Activated T-helper 17 cell treated with anti-CD3 and anti-CD28 coated beads, Interleukin-2, amount 50 U/mL, for 72 hours (primary cell): ENCODE results near the gene OR9I1. TPM values are rescaled to one million over a fixed set of nuclear protein-coding genes. Genes with fewer than 3 reads are reported as not detected.

Source experiments
- ATAC-seq: fragments of 150-1000 bp; cut with Tn5 transposase; replicated peaks from 2 replicates; pipeline ENCODE4 v1.10.0; 2021; ENCODE audit warnings: mild to moderate bottlenecking, moderate library complexity
- H3K27ac Mint-ChIP-seq: one replicate; pipeline ENCODE4 v1.8.0; 2022; ENCODE audit warnings: mixed read lengths
- H3K27me3 Mint-ChIP-seq: one replicate; pipeline ENCODE4 v1.8.0; 2022; ENCODE audit warnings: mixed read lengths
- H3K36me3 Mint-ChIP-seq: one replicate; pipeline ENCODE4 v1.8.0; 2022; ENCODE audit warnings: low read depth, mild to moderate bottlenecking, mixed read lengths
- H3K4me1 Mint-ChIP-seq: one replicate; pipeline ENCODE4 v1.8.0; 2022; ENCODE audit warnings: mixed read lengths
- H3K4me3 Mint-ChIP-seq: one replicate; pipeline ENCODE4 v1.8.0; 2022; ENCODE audit warnings: mild to moderate bottlenecking, mixed read lengths
- H3K9me3 Mint-ChIP-seq: one replicate; pipeline ENCODE4 v1.8.0; 2022; ENCODE audit warnings: mixed read lengths
- total RNA-seq, 2 donors: library from RNA; stranded (reverse); gene quantifications; one replicate each; pipeline ENCODE4 v1.2.3, GENCODE V29; 2022

Gene OR9I1
- not detected for total RNA-seq

- Mint-ChIP-seq H3K27ac (no peak within 1 kb of the TSS), H3K4me1 (no peaks in the 10 kb centered on the region), H3K9me3 (no peaks in the 10 kb centered on the region), H3K36me3 (no peaks in the 10 kb centered on the region), H3K27me3 (peaks cover 14% of the 10 kb centered on the region), H3K4me3 (no peak within 1 kb of the TSS)
- no peak for ATAC-seq
Observed at GRCh38 chr11:58125469-58125868, at the start of gene OR9I1. Gene OR9I1 (minus strand): TSS chr11:58125530. CDS start chr11:58119444, 6,086 bp downstream.

- Mint-ChIP-seq H3K4me1 (no peaks in the 10 kb centered on the region), H3K9me3 (peaks cover 3% of the 10 kb centered on the region), H3K4me3 (no peak overlapping the region), H3K27me3 (peaks cover 12% of the 10 kb centered on the region), H3K36me3 (no peaks in the 10 kb centered on the region), H3K27ac (no peak overlapping the region)
- no peak for ATAC-seq
Observed at GRCh38 chr11:58165504-58166106, 40.3 kb upstream of the OR9I1 start.

- H3K36me3 Mint-ChIP-seq = no peaks in the 10 kb centered on the region
- no peak overlapping the region for H3K4me3 Mint-ChIP-seq
- no peaks in the 10 kb centered on the region for H3K4me1 Mint-ChIP-seq
- peaks cover 12% of the 10 kb centered on the region for H3K27me3 Mint-ChIP-seq
- no peak for ATAC-seq
- no peaks in the 10 kb centered on the region for H3K9me3 Mint-ChIP-seq
- no peak overlapping the region for H3K27ac Mint-ChIP-seq
Observed at GRCh38 chr11:58164990-58165389, 39.7 kb upstream of the OR9I1 start.

- no peaks in the 10 kb centered on the region for H3K9me3 Mint-ChIP-seq
- no peak for ATAC-seq
- no peaks in the 10 kb centered on the region for H3K4me1 Mint-ChIP-seq
- no peak overlapping the region for H3K4me3 Mint-ChIP-seq
- peaks cover 12% of the 10 kb centered on the region for H3K27me3 Mint-ChIP-seq
- no peaks in the 10 kb centered on the region for H3K36me3 Mint-ChIP-seq
- H3K27ac Mint-ChIP-seq = no peak overlapping the region
Observed at GRCh38 chr11:58164389-58164788, 39.1 kb upstream of the OR9I1 start.

- no peaks in the 10 kb centered on the region for H3K4me1 Mint-ChIP-seq
- H3K4me3 Mint-ChIP-seq = no peak overlapping the region
- ATAC-seq = no peak
- H3K36me3 Mint-ChIP-seq = no peaks in the 10 kb centered on the region
- no peak overlapping the region for H3K27ac Mint-ChIP-seq
- peaks cover 8% of the 10 kb centered on the region for H3K27me3 Mint-ChIP-seq
- no peaks in the 10 kb centered on the region for H3K9me3 Mint-ChIP-seq
Observed at GRCh38 chr11:58152781-58153180, 27.5 kb upstream of the OR9I1 start.

- H3K27ac Mint-ChIP-seq = no peak overlapping the region
- no peaks in the 10 kb centered on the region for H3K9me3 Mint-ChIP-seq
- H3K36me3 Mint-ChIP-seq = no peaks in the 10 kb centered on the region
- H3K4me1 Mint-ChIP-seq = no peaks in the 10 kb centered on the region
- no peak for ATAC-seq
- H3K4me3 Mint-ChIP-seq = no peak overlapping the region
- peaks cover 19% of the 10 kb centered on the region for H3K27me3 Mint-ChIP-seq
Observed at GRCh38 chr11:58142761-58143160, 17.4 kb upstream of the OR9I1 start.

GRCh38 chr11:58135171-58135570 is 9.8 kb upstream of the OR9I1 start:
- H3K36me3 Mint-ChIP-seq = no peaks in the 10 kb centered on the region

GRCh38 chr11:58134151-58134550 is 8.8 kb upstream of the OR9I1 start:
- no peak overlapping the region for H3K27ac Mint-ChIP-seq
- no peak for ATAC-seq
- no peaks in the 10 kb centered on the region for H3K9me3 Mint-ChIP-seq
- H3K4me1 Mint-ChIP-seq = no peaks in the 10 kb centered on the region
- H3K36me3 Mint-ChIP-seq = no peaks in the 10 kb centered on the region
- H3K4me3 Mint-ChIP-seq = no peak overlapping the region
- no peaks in the 10 kb centered on the region for H3K27me3 Mint-ChIP-seq

More at GRCh38 chr11:58135171-58135570, 9.8 kb upstream of the OR9I1 start:
- H3K27me3 Mint-ChIP-seq = no peaks in the 10 kb centered on the region
- no peak overlapping the region for H3K27ac Mint-ChIP-seq
- no peaks in the 10 kb centered on the region for H3K4me1 Mint-ChIP-seq
- no peak for ATAC-seq
- no peaks in the 10 kb centered on the region for H3K9me3 Mint-ChIP-seq
- no peak overlapping the region for H3K4me3 Mint-ChIP-seq

- Mint-ChIP-seq H3K4me3 (no peak overlapping the region), H3K36me3 (no peaks in the 10 kb centered on the region), H3K9me3 (no peaks in the 10 kb centered on the region), H3K27ac (no peak overlapping the region), H3K27me3 (no peaks in the 10 kb centered on the region), H3K4me1 (no peaks in the 10 kb centered on the region)
- ATAC-seq = no peak
Observed at GRCh38 chr11:58133309-58134076, 8.2 kb upstream of the OR9I1 start.

- H3K4me1 Mint-ChIP-seq = no peaks in the 10 kb centered on the region
- no peaks in the 10 kb centered on the region for H3K9me3 Mint-ChIP-seq
- H3K27me3 Mint-ChIP-seq = peaks cover 10% of the 10 kb centered on the region
- H3K4me3 Mint-ChIP-seq = no peak overlapping the region
- no peak overlapping the region for H3K27ac Mint-ChIP-seq
- ATAC-seq = no peak
- H3K36me3 Mint-ChIP-seq = no peaks in the 10 kb centered on the region
Observed at GRCh38 chr11:58127350-58127749, 2.0 kb upstream of the OR9I1 start.

GRCh38 chr11:58121096-58121495 is 4.2 kb downstream of the OR9I1 start:
- Mint-ChIP-seq H3K27me3 (peaks cover 20% of the 10 kb centered on the region), H3K27ac (no peak overlapping the region), H3K36me3 (no peaks in the 10 kb centered on the region), H3K9me3 (peaks cover 4% of the 10 kb centered on the region), H3K4me3 (no peak overlapping the region), H3K4me1 (no peaks in the 10 kb centered on the region)
- ATAC-seq = no peak

GRCh38 chr11:58097437-58097836 is 27.9 kb downstream of the OR9I1 start:
- Mint-ChIP-seq H3K27me3 (peaks cover 4% of the 10 kb centered on the region), H3K9me3 (peaks cover 8% of the 10 kb centered on the region), H3K27ac (no peak overlapping the region), H3K4me3 (no peak overlapping the region), H3K36me3 (no peaks in the 10 kb centered on the region), H3K4me1 (no peaks in the 10 kb centered on the region)
- no peak for ATAC-seq

GRCh38 chr11:58086528-58086927 is 38.8 kb downstream of the OR9I1 start:
- Mint-ChIP-seq H3K27ac (no peak overlapping the region), H3K4me1 (no peaks in the 10 kb centered on the region), H3K36me3 (no peaks in the 10 kb centered on the region), H3K9me3 (no peaks in the 10 kb centered on the region), H3K27me3 (peaks cover 7% of the 10 kb centered on the region), H3K4me3 (no peak overlapping the region)
- no peak for ATAC-seq

GRCh38 chr11:58075781-58076180 is 49.5 kb downstream of the OR9I1 start:
- H3K36me3 Mint-ChIP-seq = no peaks in the 10 kb centered on the region
- no peak for ATAC-seq
- H3K4me1 Mint-ChIP-seq = no peaks in the 10 kb centered on the region
- H3K27ac Mint-ChIP-seq = no peak overlapping the region
- no peak overlapping the region for H3K4me3 Mint-ChIP-seq
- no peaks in the 10 kb centered on the region for H3K27me3 Mint-ChIP-seq
- H3K9me3 Mint-ChIP-seq = no peaks in the 10 kb centered on the region

- no peaks in the 10 kb centered on the region for H3K36me3 Mint-ChIP-seq
- H3K27ac Mint-ChIP-seq = no peak overlapping the region
- H3K4me1 Mint-ChIP-seq = no peaks in the 10 kb centered on the region
- H3K4me3 Mint-ChIP-seq = no peak overlapping the region
- no peaks in the 10 kb centered on the region for H3K9me3 Mint-ChIP-seq
- no peaks in the 10 kb centered on the region for H3K27me3 Mint-ChIP-seq
- ATAC-seq = no peak
Observed at GRCh38 chr11:58070585-58070984, 54.7 kb downstream of the OR9I1 start.
